DOHH2 (cell line): ENCODE data around the gene FMOD.

Source experiments
- H3F3A ChIP-seq: fragments of 200-600 bp; sonication (generic), shearing (Covaris generic); 2 replicates; pipeline ENCODE4 v1.6.0; 2016; ENCODE audit warnings: antibody characterized with exemption, mild to moderate bottlenecking; ENCODE audit not compliant: control insufficient read depth, insufficient read depth
- H3K27ac ChIP-seq: fragments of 200-600 bp; sonication (generic); 2 replicates; pipeline ENCODE4 v1.5.1; 2014; ENCODE audit warnings: low read depth, mild to moderate bottlenecking, low read length, moderate library complexity
- H3K27me3 ChIP-seq: fragments of 200-600 bp; sonication (generic); 2 replicates; pipeline ENCODE4 v1.6.1; 2014; ENCODE audit warnings: mild to moderate bottlenecking, low read length, mixed read lengths; ENCODE audit not compliant: control insufficient read depth
- H3K36me3 ChIP-seq: fragments of 200-600 bp; sonication (generic); 2 replicates; pipeline ENCODE4 v1.6.1; 2014; ENCODE audit warnings: mild to moderate bottlenecking, low read length, moderate library complexity, mixed read lengths; ENCODE audit not compliant: control insufficient read depth
- H3K4me1 ChIP-seq: fragments of 200-600 bp; sonication (generic); 2 replicates; pipeline ENCODE4 v1.6.1; 2014; ENCODE audit warnings: mild to moderate bottlenecking, low read length, mixed read lengths; ENCODE audit not compliant: control insufficient read depth
- H3K4me2 ChIP-seq: fragments of 200-600 bp; sonication (generic); 2 replicates; pipeline ENCODE4 v1.6.0; 2014; ENCODE audit warnings: mild to moderate bottlenecking, low read length, moderate library complexity
- H3K4me3 ChIP-seq: fragments of 200-600 bp; sonication (generic); 2 replicates; pipeline ENCODE4 v1.5.1; 2014; ENCODE audit warnings: mild to moderate bottlenecking, low read length, mixed read lengths
- H3K79me2 ChIP-seq: fragments of 200-600 bp; sonication (generic); 2 replicates; pipeline ENCODE4 v1.6.1; 2014; ENCODE audit warnings: mild to moderate bottlenecking, low read length, mixed read lengths; ENCODE audit not compliant: control insufficient read depth
- H3K9me2 ChIP-seq: fragments of 200-600 bp; sonication (generic); replicated peaks from 2 replicates; pipeline ENCODE4 v1.6.1; 2014; ENCODE audit warnings: mild to moderate bottlenecking, low read length, mixed read lengths; ENCODE audit not compliant: control insufficient read depth
- H3K9me3 ChIP-seq: fragments of 200-600 bp; sonication (generic); 2 replicates; pipeline ENCODE4 v1.6.1; 2014; ENCODE audit warnings: antibody characterized with exemption, low read length, mixed read lengths; ENCODE audit not compliant: control insufficient read depth, insufficient read depth
- H4K20me1 ChIP-seq: fragments of 200-600 bp; sonication (generic); 2 replicates; pipeline ENCODE4 v1.6.0; 2014; ENCODE audit warnings: low read depth, mild to moderate bottlenecking, antibody characterized with exemption, low read length, moderate library complexity; ENCODE audit not compliant: control insufficient read depth, insufficient read depth
- CTCF ChIP-seq: fragments of 200-600 bp; sonication (generic); IDR thresholded peaks from one replicate; pipeline ENCODE4 v1.5.1; 2014; ENCODE audit warnings: antibody characterized with exemption, mild to moderate bottlenecking, low read depth, low read length; ENCODE audit not compliant: poor library complexity, severe bottlenecking
- EZH2phosphoT487 ChIP-seq: fragments of 200-600 bp; sonication (generic); IDR thresholded peaks from 2 replicates; pipeline ENCODE4 v1.6.1; 2017; ENCODE audit warnings: borderline replicate concordance, mild to moderate bottlenecking, antibody characterized with exemption, low read length, moderate library complexity, mixed read lengths

Gene FMOD

GRCh38 chr1:203371288-203371687, 20.4 kb upstream of the FMOD start:
- H3K4me3 ChIP-seq = no peak overlapping the region
- no peaks in the 10 kb centered on the region for H3K9me2 ChIP-seq
- H3K79me2 ChIP-seq = no peaks in the 10 kb centered on the region
- no peaks in the 10 kb centered on the region for H3K9me3 ChIP-seq
- TF ChIP-seq EZH2phosphoT487 (no peak), CTCF (no peak)
- H3K4me1 ChIP-seq = no peaks in the 10 kb centered on the region
- H3K36me3 ChIP-seq = no peaks in the 10 kb centered on the region
- H3K4me2 ChIP-seq = no peak overlapping the region
- H3F3A ChIP-seq = no peaks in the 10 kb centered on the region
- H4K20me1 ChIP-seq = no peaks in the 10 kb centered on the region
- peaks cover 5% of the 10 kb centered on the region; the same call in 1 of the 2 replicates for H3K27me3 ChIP-seq
- no peak overlapping the region for H3K27ac ChIP-seq

- Histone ChIP-seq H3K9me3 (no peaks in the 10 kb centered on the region), H4K20me1 (no peaks in the 10 kb centered on the region), H3K4me2 (no peak overlapping the region), H3K79me2 (no peaks in the 10 kb centered on the region), H3K4me1 (no peaks in the 10 kb centered on the region), H3K36me3 (no peaks in the 10 kb centered on the region), H3F3A (no peaks in the 10 kb centered on the region), H3K4me3 (no peak overlapping the region), H3K9me2 (no peaks in the 10 kb centered on the region), H3K27ac (no peak overlapping the region), H3K27me3 (peaks cover 5% of the 10 kb centered on the region; the same call in 1 of the 2 replicates)
- TF ChIP-seq CTCF (no peak), EZH2phosphoT487 (no peak)
Measured at GRCh38 chr1:203369666-203370065, 18.7 kb upstream of the FMOD start.

GRCh38 chr1:203368624-203369451, 17.9 kb upstream of the FMOD start:
- H3K27me3 ChIP-seq = peaks cover 10% of the 10 kb centered on the region; the same call in 1 of the 2 replicates
- no peaks in the 10 kb centered on the region for H3K9me3 ChIP-seq
- H3K27ac ChIP-seq = no peak overlapping the region
- no peak overlapping the region for H3K4me3 ChIP-seq
- no peaks in the 10 kb centered on the region for H4K20me1 ChIP-seq
- no peak for TF ChIP-seq CTCF
- TF ChIP-seq EZH2phosphoT487 = no peak
- H3K4me2 ChIP-seq = no peak overlapping the region
- no peaks in the 10 kb centered on the region for H3K4me1 ChIP-seq
- H3F3A ChIP-seq = no peaks in the 10 kb centered on the region
- no peaks in the 10 kb centered on the region for H3K9me2 ChIP-seq
- no peaks in the 10 kb centered on the region for H3K79me2 ChIP-seq
- H3K36me3 ChIP-seq = no peaks in the 10 kb centered on the region
